ENCODE results near the gene TMEM235.
"Not testable (repeated sequence)": the region's sequence is repeated elsewhere in the genome, so short reads cannot be mapped to it uniquely, and the experiment has no call there.

TMEM235 gene

GRCh38 chr17:78238823-78239488 lies 7.5 kb downstream of the TMEM235 start:
- DNase-seq, result no peak

GRCh38 chr17:78239489-78239931 lies 8.1 kb downstream of the TMEM235 start:
- DNase-seq, result no peak

GRCh38 chr17:78240012-78240655 lies 8.7 kb downstream of the TMEM235 start:
- DNase-seq, result no peak

- no peak for DNase-seq
Observed at GRCh38 chr17:78240839-78241238, 9.4 kb downstream of the TMEM235 start.

GRCh38 chr17:78241277-78242023 lies 10.0 kb downstream of the TMEM235 start:
- no peak for DNase-seq

- DNase-seq, result no peak
Observed at GRCh38 chr17:78242024-78242742, 10.8 kb downstream of the TMEM235 start.

- no peak for DNase-seq
Observed at GRCh38 chr17:78247304-78247703, 15.9 kb downstream of the TMEM235 start.

GRCh38 chr17:78248051-78248914 lies 16.9 kb downstream of the TMEM235 start:
- no peak for DNase-seq

- no peak for DNase-seq
Observed at GRCh38 chr17:78249074-78249817, 17.8 kb downstream of the TMEM235 start.

GRCh38 chr17:78249818-78250806 lies 18.7 kb downstream of the TMEM235 start:
- no peak for DNase-seq

GRCh38 chr17:78250891-78251772 lies 19.7 kb downstream of the TMEM235 start:
- peak; percentile 75 for DNase-seq

GRCh38 chr17:78251773-78252103 lies 20.3 kb downstream of the TMEM235 start:
- no peak for DNase-seq

GRCh38 chr17:78252111-78252634 lies 20.7 kb downstream of the TMEM235 start:
- peak; percentile 52 for DNase-seq

GRCh38 chr17:78252701-78253635 lies 21.5 kb downstream of the TMEM235 start:
- no peak for DNase-seq

GRCh38 chr17:78253636-78253945 lies 22.2 kb downstream of the TMEM235 start:
- not testable (repeated sequence) for DNase-seq

GRCh38 chr17:78253946-78254672 lies 22.7 kb downstream of the TMEM235 start:
- peak; percentile 75 for DNase-seq

GRCh38 chr17:78255029-78255656 lies 23.7 kb downstream of the TMEM235 start:
- no peak for DNase-seq
